Thyroid gland (tissue), 4 donors: ENCODE measurements around the gene SAMD5. TPM values are rescaled to one million over a fixed set of nuclear protein-coding genes. Genes with fewer than 3 reads are reported as not detected.

Source experiments
- DNase-seq, 2 donors: peaks; one replicate each; pipeline ENCODE4 v3.0.0-alpha.2; 2019
- H3K27ac ChIP-seq, 3 donors: fragments of 200-600 bp; sonication (generic); 1 replicate in 2 of 3; 2 replicates in 1 of 3; pipeline ENCODE4 v1.5.1; 2016 to 2019; ENCODE audit warnings: mild to moderate bottlenecking in 1 of 3, moderate library complexity in 1 of 3
- H3K27me3 ChIP-seq: fragments of 200-600 bp; sonication (generic); one replicate; pipeline ENCODE4 v1.5.1; 2019
- H3K36me3 ChIP-seq, 2 donors: fragments of 200-600 bp; sonication (generic); one replicate each; pipeline ENCODE4 v1.5.1; 2016 to 2019
- H3K4me1 ChIP-seq, 2 donors: fragments of 200-600 bp; sonication (generic); one replicate each; pipeline ENCODE4 v1.5.1; 2017 to 2019
- H3K4me3 ChIP-seq, 3 donors: fragments of 200-600 bp; sonication (generic); replicated peaks in 1 of 3; 1 replicate in 2 of 3; 2 replicates in 1 of 3; pipeline ENCODE4 v1.5.1; 2016; ENCODE audit warnings: mild to moderate bottlenecking in 1 of 3
- H3K9me3 ChIP-seq: fragments of 200-600 bp; sonication (generic); one replicate; pipeline ENCODE4 v1.5.1; 2017
- POLR2A ChIP-seq, 2 donors: fragments of 450-650 bp; IDR thresholded peaks; one replicate each; pipeline ENCODE4 v1.6.1; 2017; ENCODE audit warnings: antibody characterized with exemption in 2 of 2, mild to moderate bottlenecking in 2 of 2, moderate library complexity in 1 of 2
- WGBS, 2 donors: methylation state at CpG; one replicate each; pipeline ENCODE4 v1.1.5; 2017; 5-methylcytosine and 5-hydroxymethylcytosine counted together
- intact Hi-C: fragments of 100-400 bp; cut with DNase I; formaldehyde crosslinking; loops from one replicate; pipeline ENCODE4 v1.15.1; 2023
- total RNA-seq, 4 donors: library from RNA; depleted of rRNA; stranded (reverse); fragments of >200 nt; gene quantifications; one replicate each; pipeline ENCODE4 v1.2.3, GENCODE V29; 2016
- TF ChIP-seq, protein P1 (sequence below), 6 experiments: fragments of 200-600 bp in 3 of 6; fragments of 450-650 bp in 3 of 6; sonication (generic) in 3 of 6; IDR thresholded peaks; one replicate each; pipeline ENCODE4 v1.5.1; 2016 to 2019; ENCODE audit warnings: antibody characterized with exemption in 6 of 6, mild to moderate bottlenecking in 2 of 6, inconsistent platforms in 1 of 6, moderate library complexity in 1 of 6

SAMD5 gene
- total RNA-seq, 4 donors from 2014 or later = 2.0 to 8.9 (median 5.2) TPM

- H3K27me3 ChIP-seq = no peaks in the 10 kb centered on the region
- WGBS, 2 donors = 93 to 100% methylated on average over 1 of the region's 1 CpG
- no peaks in the 10 kb centered on the region for H3K36me3 ChIP-seq
- H3K4me3 ChIP-seq = no peak overlapping the region
- H3K27ac ChIP-seq = peak overlapping the region in 2 of 3 donors; percentile 5 to 19
- H3K4me1 ChIP-seq = peaks cover 9 to 18% of the 10 kb centered on the region in 2 donors
- no peak for TF ChIP-seq POLR2A (IDR thresholded peaks at IDR 0.05)
- TF ChIP-seq, protein P1, sequence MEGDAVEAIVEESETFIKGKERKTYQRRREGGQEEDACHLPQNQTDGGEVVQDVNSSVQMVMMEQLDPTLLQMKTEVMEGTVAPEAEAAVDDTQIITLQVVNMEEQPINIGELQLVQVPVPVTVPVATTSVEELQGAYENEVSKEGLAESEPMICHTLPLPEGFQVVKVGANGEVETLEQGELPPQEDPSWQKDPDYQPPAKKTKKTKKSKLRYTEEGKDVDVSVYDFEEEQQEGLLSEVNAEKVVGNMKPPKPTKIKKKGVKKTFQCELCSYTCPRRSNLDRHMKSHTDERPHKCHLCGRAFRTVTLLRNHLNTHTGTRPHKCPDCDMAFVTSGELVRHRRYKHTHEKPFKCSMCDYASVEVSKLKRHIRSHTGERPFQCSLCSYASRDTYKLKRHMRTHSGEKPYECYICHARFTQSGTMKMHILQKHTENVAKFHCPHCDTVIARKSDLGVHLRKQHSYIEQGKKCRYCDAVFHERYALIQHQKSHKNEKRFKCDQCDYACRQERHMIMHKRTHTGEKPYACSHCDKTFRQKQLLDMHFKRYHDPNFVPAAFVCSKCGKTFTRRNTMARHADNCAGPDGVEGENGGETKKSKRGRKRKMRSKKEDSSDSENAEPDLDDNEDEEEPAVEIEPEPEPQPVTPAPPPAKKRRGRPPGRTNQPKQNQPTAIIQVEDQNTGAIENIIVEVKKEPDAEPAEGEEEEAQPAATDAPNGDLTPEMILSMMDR (IDR thresholded peaks at IDR 0.05) = no peak
- H3K9me3 ChIP-seq = no peaks in the 10 kb centered on the region
- DNase-seq = no peak
- intact Hi-C loops = no loop called here
Measured at GRCh38 chr6:147553099-147553498, 44.6 kb downstream of the SAMD5 start.

DNA sequence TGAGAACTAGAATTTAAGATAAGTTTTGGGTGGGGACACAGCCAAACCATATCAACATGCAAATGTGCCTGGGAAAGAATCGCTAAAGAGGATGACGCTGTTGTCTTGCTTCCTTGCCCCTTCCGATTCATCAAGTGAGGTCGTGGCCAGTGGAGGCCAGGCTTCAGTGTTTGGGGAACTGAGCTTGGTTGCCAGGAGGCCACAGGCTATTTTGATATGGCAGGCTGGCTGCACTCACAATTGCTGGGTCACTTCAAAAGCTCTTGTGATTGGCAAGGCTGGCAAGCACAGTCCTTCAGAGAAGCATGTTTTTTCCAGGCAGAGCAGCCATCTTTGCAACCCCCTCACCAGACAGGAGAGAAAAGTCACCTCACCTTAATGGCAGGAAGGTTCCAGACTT is 45.8 kb downstream of the SAMD5 start:
- H3K27me3 ChIP-seq = no peaks in the 10 kb centered on the region
- H3K36me3 ChIP-seq = no peaks in the 10 kb centered on the region
- peaks cover 9 to 18% of the 10 kb centered on the region in 2 donors for H3K4me1 ChIP-seq
- no peak overlapping the region for H3K4me3 ChIP-seq
- TF ChIP-seq, protein P1 (IDR thresholded peaks at IDR 0.05) = no peak
- TF ChIP-seq POLR2A (IDR thresholded peaks at IDR 0.05) = no peak
- DNase-seq = peak; percentile 37 to 68
- H3K9me3 ChIP-seq = no peaks in the 10 kb centered on the region
- intact Hi-C loops = no loop called here
- peak overlapping the region in 2 of 3 donors; percentile 10 to 40 for H3K27ac ChIP-seq
- 79 to 83% methylated on average over 4 of the region's 4 CpGs for WGBS, 2 donors

DNA sequence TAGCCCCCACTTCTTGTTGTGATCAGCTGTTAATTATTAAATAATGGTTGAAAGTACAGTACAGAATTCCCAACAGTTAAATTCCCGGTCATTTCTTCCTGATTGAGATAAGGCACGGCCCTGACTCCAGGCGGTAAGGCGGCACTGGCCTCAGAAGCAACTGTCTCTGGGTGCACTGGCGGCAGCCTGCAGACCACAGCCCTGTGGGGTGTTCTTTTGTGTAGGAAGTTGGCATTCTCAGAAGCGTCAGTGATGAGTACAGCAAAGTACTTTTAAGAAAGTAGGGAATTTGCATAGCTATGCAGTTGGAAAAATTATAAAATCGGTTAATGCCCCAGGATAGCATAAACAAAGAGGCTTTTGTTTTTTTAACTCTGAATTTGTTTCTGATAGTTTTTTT is 50.5 kb downstream of the SAMD5 start:
- H3K36me3 ChIP-seq = no peaks in the 10 kb centered on the region
- peak in 1 of 2 donors; percentile 12 for DNase-seq
- 73 to 75% methylated on average over 7 of the region's 7 CpGs for WGBS, 2 donors
- H3K9me3 ChIP-seq = no peaks in the 10 kb centered on the region
- H3K4me1 ChIP-seq = peaks cover 8 to 16% of the 10 kb centered on the region in 2 donors
- TF ChIP-seq, protein P1 (IDR thresholded peaks at IDR 0.05) = no peak
- TF ChIP-seq POLR2A (IDR thresholded peaks at IDR 0.05) = no peak
- H3K27me3 ChIP-seq = no peaks in the 10 kb centered on the region
- intact Hi-C loops = no loop called here
- no peak overlapping the region for H3K27ac ChIP-seq
- H3K4me3 ChIP-seq = no peak overlapping the region

- no peak overlapping the region for H3K4me3 ChIP-seq
- H3K27ac ChIP-seq = no peak overlapping the region
- H3K4me1 ChIP-seq = peaks cover 0 to 2% of the 10 kb centered on the region in 2 donors
- no peak for TF ChIP-seq POLR2A (IDR thresholded peaks at IDR 0.05)
- TF ChIP-seq, protein P1 (IDR thresholded peaks at IDR 0.05) = no peak
- no peaks in the 10 kb centered on the region for H3K27me3 ChIP-seq
- H3K36me3 ChIP-seq = no peaks in the 10 kb centered on the region
- DNase-seq = no peak
- no peaks in the 10 kb centered on the region for H3K9me3 ChIP-seq
- intact Hi-C loops = no loop called here
Measured at GRCh38 chr6:147560670-147561069, 52.2 kb downstream of the SAMD5 start.

GRCh38 chr6:147561726-147562125 is 53.2 kb downstream of the SAMD5 start:
- Histone ChIP-seq H3K4me3 (no peak overlapping the region), H3K27me3 (no peaks in the 10 kb centered on the region), H3K27ac (no peak overlapping the region), H3K36me3 (no peaks in the 10 kb centered on the region), H3K4me1 (no peaks in the 10 kb centered on the region), H3K9me3 (no peaks in the 10 kb centered on the region)
- intact Hi-C loops = no loop called here
- no peak for DNase-seq
- no peak for TF ChIP-seq POLR2A (IDR thresholded peaks at IDR 0.05)
- TF ChIP-seq, protein P1 (IDR thresholded peaks at IDR 0.05) = no peak
- WGBS, 2 donors = 76 to 77% methylated on average over 6 of the region's 6 CpGs
